Spleen (tissue), 11 donors: ENCODE data around the gene ZNF672. TPM values are rescaled to one million over a fixed set of nuclear protein-coding genes. Genes with fewer than 3 reads are reported as not detected.

ENCODE experiments used
- DNase-seq: peaks from one replicate; pipeline ENCODE4 v3.0.0-alpha.2; 2020
- H3K27ac ChIP-seq, 8 donors: fragments of 200-600 bp; sonication (generic) in 7 of 8; 1 replicate in 4 of 8; 2 replicates in 4 of 8; pipeline versions ENCODE4 v1.5.0 to v1.8.0; 2016 to 2021; ENCODE audit warnings: inconsistent platforms in 4 of 8, mild to moderate bottlenecking in 4 of 8, moderate library complexity in 1 of 8
- H3K27me3 ChIP-seq, 7 donors: fragments of 200-600 bp; sonication (generic) in 6 of 7; replicated peaks in 1 of 7; 1 replicate in 4 of 7; 2 replicates in 3 of 7; pipeline versions ENCODE4 v1.5.0 to v1.8.0; 2016 to 2021; ENCODE audit warnings: inconsistent platforms in 3 of 7, mild to moderate bottlenecking in 1 of 7
- H3K36me3 ChIP-seq, 6 donors: fragments of 200-600 bp; sonication (generic) in 5 of 6; 1 replicate in 4 of 6; 2 replicates in 2 of 6; pipeline versions ENCODE4 v1.5.0 to v1.8.0; 2016 to 2021; ENCODE audit warnings: inconsistent platforms in 2 of 6
- H3K4me1 ChIP-seq, 6 donors: fragments of 200-600 bp; sonication (generic) in 5 of 6; 1 replicate in 3 of 6; 2 replicates in 3 of 6; pipeline versions ENCODE4 v1.5.0 to v1.8.0; 2016 to 2021; ENCODE audit warnings: inconsistent platforms in 3 of 6
- H3K4me3 ChIP-seq, 8 donors: fragments of 200-600 bp; sonication (generic) in 7 of 8; 1 replicate in 4 of 8; 2 replicates in 4 of 8; pipeline versions ENCODE4 v1.5.0 to v1.8.0; 2016 to 2021; ENCODE audit warnings: inconsistent platforms in 4 of 8, mild to moderate bottlenecking in 4 of 8, moderate library complexity in 2 of 8
- H3K9me3 ChIP-seq, 8 donors: fragments of 200-600 bp; sonication (generic) in 7 of 8; 1 replicate in 4 of 8; 2 replicates in 4 of 8; pipeline versions ENCODE4 v1.5.0 to v1.8.0; 2016 to 2021; ENCODE audit warnings: inconsistent platforms in 4 of 8
- POLR2A ChIP-seq, 3 donors: fragments of 450-650 bp; IDR thresholded peaks; one replicate each; pipeline ENCODE4 v1.5.1; 2017; ENCODE audit warnings: antibody characterized with exemption in 3 of 3, mild to moderate bottlenecking in 1 of 3
- POLR2AphosphoS5 ChIP-seq, 3 donors: sonication (generic); formaldehyde crosslinking; IDR thresholded peaks; one replicate each; pipeline ENCODE4 v1.5.1; 2017; ENCODE audit warnings: antibody characterized with exemption in 3 of 3
- WGBS, 5 donors: extraction: QIAGEN DNeasy Blood & Tissue Kit in 3 of 5; methylation state at CpG; one replicate each; pipeline versions ENCODE4 v1.1.5 to v1.1.7; 2013 to 2018; 5-methylcytosine and 5-hydroxymethylcytosine counted together
- intact Hi-C: fragments of 100-400 bp; cut with DNase I; formaldehyde crosslinking; loops from one replicate; pipeline ENCODE4 v1.15.0; 2023; ENCODE audit warnings: low total_unique reads
- polyA plus RNA-seq, 3 donors: library from polyadenylated mRNA; stranded (reverse); fragments of 200-250 nt; gene quantifications; one replicate each; pipeline ENCODE4 v1.2.1, GENCODE V29; 2013
- total RNA-seq, 7 donors: library from RNA; depleted of rRNA in 3 of 7; stranded (reverse); fragments of >200 nt in 3 of 7; fragmentation: NEBNext Ultra II Directional in 4 of 7; extraction: Animal tissue kit (Norgen Biotek cat#: 25700) in 4 of 7; gene quantifications; one replicate each; pipeline versions ENCODE4 v1.1.0 to v1.2.1, GENCODE V29; 2016 to 2021
- TF ChIP-seq, protein P1 (sequence below), 11 experiments: fragments of 200-600 bp in 7 of 11; fragments of 450-650 bp in 4 of 11; sonication (generic) in 4 of 11; IDR thresholded peaks in 8 of 11; conservative IDR thresholded peaks in 3 of 11; 1 replicate in 7 of 11; 2 replicates in 4 of 11; pipeline versions ENCODE4 v1.4.0 to v1.8.0; 2016 to 2021; ENCODE audit warnings: antibody characterized with exemption in 11 of 11, inconsistent platforms in 4 of 11, mild to moderate bottlenecking in 1 of 11
- donor health status: healthy with polysubstance abuse.
- donor health status: DM: no; HTN: no; CAD: no; lungs with moderate emphysema.
- donor health status: DM: no; HTN: no; CAD: no.
- donor health status: Bipolar disorder and iron deficiency.
- donor health status: healthy.
- donor health status: DM: no; HTN: no; CAD: no.
- donor health status: DM: yes; HTN: yes; CAD: no.

Gene ZNF672
- total and polyA plus RNA-seq, 10 donors, result 13.2 to 43.1 (median 36.1) TPM

GRCh38 chr1:248804771-248805681 is 33.0 kb upstream of the ZNF672 start:
- Histone ChIP-seq H3K9me3 (peaks cover 0 to 4% (median 0%) of the 10 kb centered on the region in 8 donors), H3K36me3 (peaks cover 0 to 9% (median 0%) of the 10 kb centered on the region in 6 donors), H3K4me3 (peak overlapping the region in 5 of 8 donors; percentile 7 to 59 (median 19)), H3K27ac (peak overlapping the region; percentile 62 to 93 (median 84)), H3K27me3 (no peaks in the 10 kb centered on the region), H3K4me1 (peaks cover 19 to 71% (median 38%) of the 10 kb centered on the region in 6 donors)
- TF ChIP-seq POLR2A (IDR thresholded peaks at IDR 0.05) (no peak), POLR2AphosphoS5 (IDR thresholded peaks at IDR 0.05) (peak in 1 of 3 donors; percentile 48)
- TF ChIP-seq, protein P1, sequence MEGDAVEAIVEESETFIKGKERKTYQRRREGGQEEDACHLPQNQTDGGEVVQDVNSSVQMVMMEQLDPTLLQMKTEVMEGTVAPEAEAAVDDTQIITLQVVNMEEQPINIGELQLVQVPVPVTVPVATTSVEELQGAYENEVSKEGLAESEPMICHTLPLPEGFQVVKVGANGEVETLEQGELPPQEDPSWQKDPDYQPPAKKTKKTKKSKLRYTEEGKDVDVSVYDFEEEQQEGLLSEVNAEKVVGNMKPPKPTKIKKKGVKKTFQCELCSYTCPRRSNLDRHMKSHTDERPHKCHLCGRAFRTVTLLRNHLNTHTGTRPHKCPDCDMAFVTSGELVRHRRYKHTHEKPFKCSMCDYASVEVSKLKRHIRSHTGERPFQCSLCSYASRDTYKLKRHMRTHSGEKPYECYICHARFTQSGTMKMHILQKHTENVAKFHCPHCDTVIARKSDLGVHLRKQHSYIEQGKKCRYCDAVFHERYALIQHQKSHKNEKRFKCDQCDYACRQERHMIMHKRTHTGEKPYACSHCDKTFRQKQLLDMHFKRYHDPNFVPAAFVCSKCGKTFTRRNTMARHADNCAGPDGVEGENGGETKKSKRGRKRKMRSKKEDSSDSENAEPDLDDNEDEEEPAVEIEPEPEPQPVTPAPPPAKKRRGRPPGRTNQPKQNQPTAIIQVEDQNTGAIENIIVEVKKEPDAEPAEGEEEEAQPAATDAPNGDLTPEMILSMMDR (IDR thresholded peaks at IDR 0.05 in 8 of 11, conservative IDR thresholded peaks at IDR 0.05 in 3 of 11), result peak in 3 of 11 experiments; percentile 4 to 23 (median 11)
- 24 to 39% (median 27%) methylated on average over 10 of the region's 10 CpGs for WGBS, 5 donors
- DNase-seq, result peak; percentile 80
- intact Hi-C loops, result no loop called here

- H3K9me3 ChIP-seq, result peaks cover 0 to 4% (median 0%) of the 10 kb centered on the region in 8 donors
- peak overlapping the region in 1 of 8 donors; percentile 59 for H3K4me3 ChIP-seq
- no peak for TF ChIP-seq POLR2A (IDR thresholded peaks at IDR 0.05)
- TF ChIP-seq, protein P1 (IDR thresholded peaks at IDR 0.05 in 8 of 11, conservative IDR thresholded peaks at IDR 0.05 in 3 of 11), result peak in 1 of 11 experiments; percentile 13
- DNase-seq, result peak; percentile 24
- intact Hi-C loops, result no loop called here
- H3K27me3 ChIP-seq, result no peaks in the 10 kb centered on the region
- H3K27ac ChIP-seq, result peak overlapping the region; percentile 62 to 93 (median 84)
- H3K36me3 ChIP-seq, result peaks cover 0 to 17% (median 0%) of the 10 kb centered on the region in 6 donors
- peaks cover 19 to 71% (median 45%) of the 10 kb centered on the region in 6 donors for H3K4me1 ChIP-seq
- WGBS, 5 donors, result 50 to 78% (median 57%) methylated on average over 1 of the region's 1 CpG
Observed at GRCh38 chr1:248805876-248806275, 32.1 kb upstream of the ZNF672 start.

DNA sequence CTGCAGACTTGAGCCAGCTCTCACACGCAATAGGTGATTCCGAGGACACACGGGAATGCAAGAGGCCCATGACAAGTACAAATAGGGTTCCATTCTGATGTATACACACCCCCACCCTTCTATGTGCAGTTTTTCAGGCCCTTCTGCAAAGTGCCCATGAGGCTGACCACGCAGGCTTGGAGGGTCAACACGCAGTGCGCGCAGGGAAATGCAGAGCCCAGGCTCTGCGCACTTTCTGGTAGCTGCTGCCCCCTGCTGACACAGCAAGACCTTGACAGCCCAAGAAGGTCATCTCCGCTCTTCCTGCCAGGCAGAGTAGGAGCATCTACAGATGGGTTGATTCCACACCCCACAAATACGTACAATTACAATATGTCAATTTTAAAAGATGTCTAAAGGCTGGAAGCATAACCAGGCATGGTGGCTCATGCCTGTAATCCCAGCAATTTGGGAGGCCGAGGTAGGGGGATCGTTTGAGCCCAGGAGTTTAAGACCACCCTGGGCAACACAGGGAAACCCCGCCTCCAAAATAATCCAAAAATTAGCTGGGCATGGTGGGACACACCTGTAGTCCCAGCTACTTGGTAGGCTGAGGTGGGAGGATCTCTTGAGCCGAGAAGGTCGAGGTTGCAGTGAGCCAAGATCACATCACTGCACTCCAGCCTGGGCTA is 30.8 kb upstream of the ZNF672 start:
- H3K36me3 ChIP-seq, result peaks cover 0 to 30% (median 13%) of the 10 kb centered on the region in 6 donors
- intact Hi-C loops, result no loop called here
- peaks cover 22 to 78% (median 52%) of the 10 kb centered on the region in 6 donors for H3K4me1 ChIP-seq
- TF ChIP-seq, protein P1 (IDR thresholded peaks at IDR 0.05 in 8 of 11, conservative IDR thresholded peaks at IDR 0.05 in 3 of 11), result peak; percentile 71 to 90 (median 81)
- peak; percentile 52 to 68 (median 55) for TF ChIP-seq POLR2AphosphoS5 (IDR thresholded peaks at IDR 0.05)
- TF ChIP-seq POLR2A (IDR thresholded peaks at IDR 0.05), result no peak
- DNase-seq, result peak; percentile 91
- H3K27ac ChIP-seq, result peak overlapping the region in 5 of 8 donors; percentile 79 to 93 (median 86)
- peak overlapping the region in 1 of 8 donors; percentile 21 for H3K4me3 ChIP-seq
- WGBS, 5 donors, result 42 to 54% (median 47%) methylated on average over 15 of the region's 15 CpGs
- no peaks in the 10 kb centered on the region for H3K27me3 ChIP-seq
- H3K9me3 ChIP-seq, result no peaks in the 10 kb centered on the region
